Measurements from ENCODE around the gene ZBTB40. TPM values are rescaled to one million over a fixed set of nuclear protein-coding genes. Genes with fewer than 3 reads are reported as not detected.

Gene ZBTB40
- total RNA-seq, 1 experiment from 2014 or later: 19.5 TPM

DNA sequence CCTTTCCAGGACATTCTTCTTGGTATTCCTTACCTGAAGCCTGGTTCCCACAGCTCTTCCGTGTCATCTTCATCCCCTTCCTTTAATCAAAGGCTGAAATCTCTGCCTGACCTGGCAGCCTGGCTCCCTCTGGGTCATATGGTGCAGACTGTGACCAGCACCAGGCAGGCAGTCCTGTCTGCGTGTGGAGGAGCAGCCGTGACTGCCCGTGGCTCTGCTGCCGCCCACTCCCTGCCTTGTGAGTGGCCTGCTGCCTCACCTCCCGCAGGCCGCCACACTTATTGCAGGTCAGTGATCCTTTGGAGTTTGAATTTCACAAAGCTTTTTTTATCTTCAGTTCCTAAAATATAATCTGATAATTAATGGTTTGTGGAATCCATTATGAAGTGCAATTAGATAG lies 75.5 kb downstream of the ZBTB40 start:
- intact Hi-C loops (cut with micrococcal nuclease): loop anchor here (10.0 kb wide), 1 partner anchor 98 kb away; no protein-coding TSS in a partner anchor
- no peak overlapping the region for H3K9ac ChIP-seq (ENCODE audit: low read length)
- H3K27me3 ChIP-seq (ENCODE audit: insufficient read depth, low read length): no peaks in the 10 kb centered on the region
- no peaks in the 10 kb centered on the region for H3K79me2 ChIP-seq (ENCODE audit: insufficient read depth, low read length)
- POLR2A ChIA-PET: no interaction called here
- H3K27ac ChIP-seq (ENCODE audit: low read depth, low read length): no peak overlapping the region
- H3K9me3 ChIP-seq (ENCODE audit: control insufficient read depth in 1 of 2, insufficient read depth in 1 of 2, low read depth in 1 of 2, low read length in 2 of 2): no peaks in the 10 kb centered on the region
- CTCF ChIA-PET: no interaction called here
- DNase-seq (ENCODE audit: low read depth, low spot score) (no peak), ATAC-seq (peak; percentile 54; the same call in 1 of the 2 replicates)
- RAD21 ChIA-PET (ENCODE audit: low non-redundant PET in 1 of 2, low total read pairs in 2 of 2, uncharacterized antibody in 2 of 2, unreplicated experiment in 2 of 2): no interaction called here
- H3K36me3 ChIP-seq (ENCODE audit: control insufficient read depth in 1 of 2, insufficient read depth in 2 of 2, low read length in 2 of 2): peaks cover 15 to 21% of the 10 kb centered on the region in 2 experiments; a peak in 3 of 4 replicates
- no peak overlapping the region for H3K4me2 ChIP-seq (ENCODE audit: low read length)
- TF ChIP-seq YY1 (IDR thresholded peaks at IDR 0.05; ENCODE audit: extremely low read depth, insufficient replicate concordance, low read depth, low read length): no peak
- no peak for TF ChIP-seq RAD21 (IDR thresholded peaks at IDR 0.05; ENCODE audit: low read depth)
- TF ChIP-seq, protein P1, sequence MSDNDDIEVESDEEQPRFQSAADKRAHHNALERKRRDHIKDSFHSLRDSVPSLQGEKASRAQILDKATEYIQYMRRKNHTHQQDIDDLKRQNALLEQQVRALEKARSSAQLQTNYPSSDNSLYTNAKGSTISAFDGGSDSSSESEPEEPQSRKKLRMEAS (IDR thresholded peaks at IDR 0.05): no peak
- TF ChIP-seq TCF7L2 (IDR thresholded peaks at IDR 0.05; ENCODE audit: borderline replicate concordance, extremely low read depth, insufficient read depth, insufficient read length): no peak
- no peak for TF ChIP-seq FOSL1 (IDR thresholded peaks at IDR 0.05; ENCODE audit: low read depth)
- no peak for TF ChIP-seq EZH2 (IDR thresholded peaks at IDR 0.05)
- TF ChIP-seq ZNF274 (IDR thresholded peaks at IDR 0.05; ENCODE audit: low read depth, low read length): no peak
- TF ChIP-seq, protein P2, sequence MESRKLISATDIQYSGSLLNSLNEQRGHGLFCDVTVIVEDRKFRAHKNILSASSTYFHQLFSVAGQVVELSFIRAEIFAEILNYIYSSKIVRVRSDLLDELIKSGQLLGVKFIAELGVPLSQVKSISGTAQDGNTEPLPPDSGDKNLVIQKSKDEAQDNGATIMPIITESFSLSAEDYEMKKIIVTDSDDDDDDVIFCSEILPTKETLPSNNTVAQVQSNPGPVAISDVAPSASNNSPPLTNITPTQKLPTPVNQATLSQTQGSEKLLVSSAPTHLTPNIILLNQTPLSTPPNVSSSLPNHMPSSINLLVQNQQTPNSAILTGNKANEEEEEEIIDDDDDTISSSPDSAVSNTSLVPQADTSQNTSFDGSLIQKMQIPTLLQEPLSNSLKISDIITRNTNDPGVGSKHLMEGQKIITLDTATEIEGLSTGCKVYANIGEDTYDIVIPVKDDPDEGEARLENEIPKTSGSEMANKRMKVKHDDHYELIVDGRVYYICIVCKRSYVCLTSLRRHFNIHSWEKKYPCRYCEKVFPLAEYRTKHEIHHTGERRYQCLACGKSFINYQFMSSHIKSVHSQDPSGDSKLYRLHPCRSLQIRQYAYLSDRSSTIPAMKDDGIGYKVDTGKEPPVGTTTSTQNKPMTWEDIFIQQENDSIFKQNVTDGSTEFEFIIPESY (IDR thresholded peaks at IDR 0.05; ENCODE audit: extremely low read depth, insufficient replicate concordance, low read length): no peak
- no peak overlapping the region for H3K4me3 ChIP-seq (replicated peaks in 1 of 2; ENCODE audit: low read depth in 1 of 2, low read length in 2 of 2)
- no peaks in the 10 kb centered on the region for H3K4me1 ChIP-seq (ENCODE audit: control insufficient read depth in 1 of 2, insufficient read depth in 2 of 2, low read length in 2 of 2)
- H3K9me2 ChIP-seq (ENCODE audit: insufficient read depth): no peaks in the 10 kb centered on the region
- H4K20me1 ChIP-seq (ENCODE audit: insufficient read depth): no peaks in the 10 kb centered on the region
- BruUV-seq (replicated peaks): no TSS peak
- no peak overlapping the region for H2AFZ ChIP-seq (ENCODE audit: low read depth, low read length, poor library complexity, severe bottlenecking)

All from HCT116 (cell line).